ENCODE results near the gene TBKBP1. TPM values are rescaled to one million over a fixed set of nuclear protein-coding genes. Genes with fewer than 3 reads are reported as not detected.

The TBKBP1 gene
- polyA plus RNA-seq, 2 of the 4 experiments (the other 2 are of a cell fraction), result 3.4 to 9.3 TPM

DNA sequence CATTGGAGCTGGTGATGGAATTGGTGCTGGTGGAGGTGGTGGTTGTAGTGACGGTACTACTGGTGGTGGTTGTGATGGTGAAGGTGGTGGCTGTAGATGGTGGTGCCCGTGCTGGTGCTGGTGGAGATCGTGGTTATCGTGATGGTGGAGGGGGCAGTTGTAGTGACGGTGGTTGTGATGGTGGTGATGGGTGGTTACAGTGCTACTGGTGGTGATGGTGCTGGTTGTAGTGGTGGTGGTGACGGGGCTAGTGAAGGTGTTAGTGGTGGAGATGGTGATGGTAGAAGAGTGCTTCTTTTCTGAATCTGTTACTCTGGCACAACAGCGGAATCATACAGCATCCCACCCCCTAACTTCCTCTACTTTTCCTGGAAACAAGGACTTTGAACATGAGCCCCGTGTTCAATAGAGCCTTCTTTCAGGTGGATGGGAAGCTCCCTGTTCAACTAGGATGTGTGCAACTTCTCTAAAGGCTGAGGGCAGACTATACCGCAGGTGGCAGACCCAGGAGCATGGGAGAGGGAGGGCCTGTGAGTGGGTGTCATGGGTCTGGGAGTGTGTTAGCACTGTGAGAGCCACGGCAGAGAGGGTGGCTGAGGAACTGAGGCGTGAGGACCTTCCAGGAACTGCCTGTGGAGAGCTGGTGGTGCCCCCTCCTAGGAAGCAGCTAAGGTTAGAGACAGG, 47.3 kb downstream of the TBKBP1 start:
- CTCF ChIA-PET, result interaction anchor here (0.6 to 5.8 kb wide), 13 partner anchors 8 to 325 kb away, joined by 3 to 38 read pairs (median 4); partner anchors contain the start of gene TBX21
- WGBS (ENCODE audit: missing lambda C conversion rate), result 72% methylated on average over 11 of the region's 11 CpGs

DNA sequence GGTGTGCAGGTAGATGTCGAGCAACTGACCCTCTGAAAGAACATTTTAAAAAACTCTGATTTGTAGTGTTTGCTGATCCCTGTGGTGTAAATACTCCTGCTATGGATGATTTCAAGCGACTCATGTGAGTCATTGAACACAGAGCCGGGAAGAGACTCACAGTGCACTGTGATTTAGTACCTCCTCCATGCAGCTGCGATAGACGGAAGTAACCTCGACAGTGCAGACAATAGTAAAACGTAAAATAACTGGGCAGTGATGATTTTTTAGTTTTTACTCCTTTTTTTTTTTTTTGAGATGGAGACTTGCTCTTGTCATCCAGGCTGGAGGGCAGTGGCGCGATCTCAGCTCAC, 47.8 kb downstream of the TBKBP1 start:
- CTCF ChIA-PET, result interaction anchor here (0.6 to 5.8 kb wide), 14 partner anchors 9 to 326 kb away, joined by 3 to 38 read pairs (median 4); partner anchors contain the start of gene TBX21
- DNase-seq (ENCODE audit: low read depth in 1 of 2, low spot score in 1 of 2), result no peak
- Histone ChIP-seq H3K4me3 (no peak overlapping the region), H3K9me3 (no peaks in the 10 kb centered on the region), H3K4me1 (no peaks in the 10 kb centered on the region), H3K4me2 (no peak overlapping the region), H3K27ac (no peak overlapping the region)
- 47% methylated on average over 9 of the region's 9 CpGs for WGBS (ENCODE audit: missing lambda C conversion rate)
- ATAC-seq, result peak; percentile 33 to 41; a peak in 3 of 6 replicates
- POLR2A ChIA-PET, result no interaction called here
- TF ChIP-seq, protein P1, sequence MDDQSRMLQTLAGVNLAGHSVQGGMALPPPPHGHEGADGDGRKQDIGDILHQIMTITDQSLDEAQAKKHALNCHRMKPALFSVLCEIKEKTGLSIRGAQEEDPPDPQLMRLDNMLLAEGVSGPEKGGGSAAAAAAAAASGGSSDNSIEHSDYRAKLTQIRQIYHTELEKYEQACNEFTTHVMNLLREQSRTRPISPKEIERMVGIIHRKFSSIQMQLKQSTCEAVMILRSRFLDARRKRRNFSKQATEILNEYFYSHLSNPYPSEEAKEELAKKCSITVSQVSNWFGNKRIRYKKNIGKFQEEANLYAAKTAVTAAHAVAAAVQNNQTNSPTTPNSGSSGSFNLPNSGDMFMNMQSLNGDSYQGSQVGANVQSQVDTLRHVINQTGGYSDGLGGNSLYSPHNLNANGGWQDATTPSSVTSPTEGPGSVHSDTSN (IDR thresholded peaks at IDR 0.05), result no peak
- TF ChIP-seq, protein P2, sequence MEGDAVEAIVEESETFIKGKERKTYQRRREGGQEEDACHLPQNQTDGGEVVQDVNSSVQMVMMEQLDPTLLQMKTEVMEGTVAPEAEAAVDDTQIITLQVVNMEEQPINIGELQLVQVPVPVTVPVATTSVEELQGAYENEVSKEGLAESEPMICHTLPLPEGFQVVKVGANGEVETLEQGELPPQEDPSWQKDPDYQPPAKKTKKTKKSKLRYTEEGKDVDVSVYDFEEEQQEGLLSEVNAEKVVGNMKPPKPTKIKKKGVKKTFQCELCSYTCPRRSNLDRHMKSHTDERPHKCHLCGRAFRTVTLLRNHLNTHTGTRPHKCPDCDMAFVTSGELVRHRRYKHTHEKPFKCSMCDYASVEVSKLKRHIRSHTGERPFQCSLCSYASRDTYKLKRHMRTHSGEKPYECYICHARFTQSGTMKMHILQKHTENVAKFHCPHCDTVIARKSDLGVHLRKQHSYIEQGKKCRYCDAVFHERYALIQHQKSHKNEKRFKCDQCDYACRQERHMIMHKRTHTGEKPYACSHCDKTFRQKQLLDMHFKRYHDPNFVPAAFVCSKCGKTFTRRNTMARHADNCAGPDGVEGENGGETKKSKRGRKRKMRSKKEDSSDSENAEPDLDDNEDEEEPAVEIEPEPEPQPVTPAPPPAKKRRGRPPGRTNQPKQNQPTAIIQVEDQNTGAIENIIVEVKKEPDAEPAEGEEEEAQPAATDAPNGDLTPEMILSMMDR (IDR thresholded peaks at IDR 0.05), result no peak
- no peak for TF ChIP-seq ZFP36 (IDR thresholded peaks at IDR 0.05; ENCODE audit: borderline replicate concordance, partially characterized antibody)
- FAIRE-seq, result no peak

More for the DNA sequence above, 47.3 kb downstream of the TBKBP1 start:
- Histone ChIP-seq H3K27ac (no peak overlapping the region), H3K9me3 (no peaks in the 10 kb centered on the region), H3K4me3 (no peak overlapping the region), H3K4me2 (no peak overlapping the region), H3K4me1 (no peaks in the 10 kb centered on the region)
- DNase-seq (ENCODE audit: low read depth in 1 of 2, low spot score in 1 of 2) (no peak), ATAC-seq (peak in 1 of 2 experiments; percentile 15; a peak in 3 of 6 replicates), FAIRE-seq (no peak)
- POLR2A ChIA-PET, result no interaction called here
- TF ChIP-seq RAD21 (conservative IDR thresholded peaks at IDR 0.05 in 1 of 2, IDR thresholded peaks at IDR 0.05 in 1 of 2) (no peak), HOXB13 (CRISPR knock-in tag; IDR thresholded peaks at IDR 0.05; ENCODE audit: low read depth) (no peak), NFE2L2 (conservative IDR thresholded peaks at IDR 0.05; ENCODE audit: low read length) (no peak), CHD4 (IDR thresholded peaks at IDR 0.05; ENCODE audit: borderline replicate concordance) (no peak), ZC3H11A (IDR thresholded peaks at IDR 0.05) (no peak), HDAC2 (IDR thresholded peaks at IDR 0.05) (no peak), KDM1A (IDR thresholded peaks at IDR 0.05; ENCODE audit: low read depth) (no peak), CBX2 (IDR thresholded peaks at IDR 0.05; ENCODE audit: borderline replicate concordance, low read depth) (no peak), EHF (CRISPR knock-in tag; IDR thresholded peaks at IDR 0.05) (no peak)
- TF ChIP-seq, protein P2 (IDR thresholded peaks at IDR 0.05), result no peak
- TF ChIP-seq, protein P3, sequence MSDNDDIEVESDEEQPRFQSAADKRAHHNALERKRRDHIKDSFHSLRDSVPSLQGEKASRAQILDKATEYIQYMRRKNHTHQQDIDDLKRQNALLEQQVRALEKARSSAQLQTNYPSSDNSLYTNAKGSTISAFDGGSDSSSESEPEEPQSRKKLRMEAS (IDR thresholded peaks at IDR 0.05), result no peak
- TF ChIP-seq, protein P4, sequence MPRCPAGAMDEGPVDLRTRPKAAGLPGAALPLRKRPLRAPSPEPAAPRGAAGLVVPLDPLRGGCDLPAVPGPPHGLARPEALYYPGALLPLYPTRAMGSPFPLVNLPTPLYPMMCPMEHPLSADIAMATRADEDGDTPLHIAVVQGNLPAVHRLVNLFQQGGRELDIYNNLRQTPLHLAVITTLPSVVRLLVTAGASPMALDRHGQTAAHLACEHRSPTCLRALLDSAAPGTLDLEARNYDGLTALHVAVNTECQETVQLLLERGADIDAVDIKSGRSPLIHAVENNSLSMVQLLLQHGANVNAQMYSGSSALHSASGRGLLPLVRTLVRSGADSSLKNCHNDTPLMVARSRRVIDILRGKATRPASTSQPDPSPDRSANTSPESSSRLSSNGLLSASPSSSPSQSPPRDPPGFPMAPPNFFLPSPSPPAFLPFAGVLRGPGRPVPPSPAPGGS (IDR thresholded peaks at IDR 0.05), result no peak
- TF ChIP-seq, protein P5, sequence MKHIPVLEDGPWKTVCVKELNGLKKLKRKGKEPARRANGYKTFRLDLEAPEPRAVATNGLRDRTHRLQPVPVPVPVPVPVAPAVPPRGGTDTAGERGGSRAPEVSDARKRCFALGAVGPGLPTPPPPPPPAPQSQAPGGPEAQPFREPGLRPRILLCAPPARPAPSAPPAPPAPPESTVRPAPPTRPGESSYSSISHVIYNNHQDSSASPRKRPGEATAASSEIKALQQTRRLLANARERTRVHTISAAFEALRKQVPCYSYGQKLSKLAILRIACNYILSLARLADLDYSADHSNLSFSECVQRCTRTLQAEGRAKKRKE (CRISPR knock-in tag; IDR thresholded peaks at IDR 0.05; ENCODE audit: low read depth), result no peak

All from A549 (cell line).